HG03108 (cell line): ENCODE data around the gene PLCG2.
"Not testable (repeated sequence)": the region's sequence is repeated elsewhere in the genome, so short reads cannot be mapped to it uniquely, and the experiment has no call there.

Source experiments
- ATAC-seq: cut with Tn5 transposase; IDR thresholded peaks from one replicate; pipeline ENCODE4 v1.9.1; 2021; ENCODE audit warnings: moderate library complexity; ENCODE audit not compliant: unreplicated experiment

The PLCG2 gene

GRCh38 chr16:81873206-81873605 is 94.1 kb downstream of the PLCG2 start:
- ATAC-seq, result no peak

GRCh38 chr16:81873843-81874752 is 95.0 kb downstream of the PLCG2 start:
- ATAC-seq, result no peak

- no peak for ATAC-seq
Measured at GRCh38 chr16:81875461-81875860, 96.4 kb downstream of the PLCG2 start.

- no peak for ATAC-seq
Measured at GRCh38 chr16:81876273-81876900, 97.3 kb downstream of the PLCG2 start.

GRCh38 chr16:81877490-81877889 is 98.4 kb downstream of the PLCG2 start:
- ATAC-seq, result not testable (repeated sequence)

- no peak for ATAC-seq
Measured at GRCh38 chr16:81878529-81878928, 99.4 kb downstream of the PLCG2 start.

GRCh38 chr16:81879625-81880024 is 100.5 kb downstream of the PLCG2 start:
- ATAC-seq, result no peak

GRCh38 chr16:81880816-81881215 is 101.7 kb downstream of the PLCG2 start:
- ATAC-seq, result no peak

- ATAC-seq, result no peak
Measured at GRCh38 chr16:81881228-81881627, 102.1 kb downstream of the PLCG2 start.

- ATAC-seq, result no peak
Measured at GRCh38 chr16:81882559-81882958, 103.5 kb downstream of the PLCG2 start.

GRCh38 chr16:81883235-81883634 is 104.1 kb downstream of the PLCG2 start:
- no peak for ATAC-seq

GRCh38 chr16:81885976-81886586 is 107.0 kb downstream of the PLCG2 start:
- no peak for ATAC-seq

- ATAC-seq, result no peak
Measured at GRCh38 chr16:81888520-81889394, 109.7 kb downstream of the PLCG2 start.

- no peak for ATAC-seq
Measured at GRCh38 chr16:81891736-81892364, 112.8 kb downstream of the PLCG2 start.

GRCh38 chr16:81894592-81894991 is 115.5 kb downstream of the PLCG2 start:
- no peak for ATAC-seq

GRCh38 chr16:81896902-81897301 is 117.8 kb downstream of the PLCG2 start:
- ATAC-seq, result no peak

- ATAC-seq, result no peak
Measured at GRCh38 chr16:81899601-81900000, 120.5 kb downstream of the PLCG2 start.

GRCh38 chr16:81900014-81900413 is 120.9 kb downstream of the PLCG2 start:
- ATAC-seq, result no peak

GRCh38 chr16:81900456-81900855 is 121.4 kb downstream of the PLCG2 start:
- ATAC-seq, result no peak

- ATAC-seq, result no peak
Measured at GRCh38 chr16:81901484-81901883, 122.4 kb downstream of the PLCG2 start.
